Naive thymus-derived CD4-positive, alpha-beta T cell (primary cell): ENCODE measurements around the gene SLC39A6. TPM values are rescaled to one million over a fixed set of nuclear protein-coding genes. Genes with fewer than 3 reads are reported as not detected.

Source experiments
- ATAC-seq: fragments of 150-1000 bp; cut with Tn5 transposase; 2 replicates; pipeline ENCODE4 v1.10.0; 2021; ENCODE audit warnings: mild to moderate bottlenecking, moderate library complexity
- CTCF ChIA-PET: fragments of 350-600 bp; sonication (Branson Sonifier 250); formaldehyde crosslinking; loops from one replicate; lab custom pipeline; 2021; ENCODE audit warnings: antibody characterized with exemption; lab: Charles Lee
- POLR2A ChIA-PET: fragments of 350-600 bp; sonication (Branson Sonifier 250); formaldehyde crosslinking; loops from one replicate; lab custom pipeline; 2021; ENCODE audit warnings: antibody characterized with exemption, inconsistent platforms; lab: Charles Lee
- DNase-seq, 9 donors: peaks; one replicate each; pipeline versions ENCODE4 v3.0.0 to v3.0.0-alpha.2; 2020 to 2022; ENCODE audit warnings: mixed read lengths in 1 of 9
- H3K27ac ChIP-seq: one replicate; pipeline ENCODE4 v1.7.0; 2013; ENCODE audit warnings: mild to moderate bottlenecking, low read depth, low read length, moderate library complexity
- H3K27me3 ChIP-seq, 2 donors: one replicate each; pipeline ENCODE4 v1.7.0; 2013; ENCODE audit warnings: low read length in 2 of 2, mild to moderate bottlenecking in 2 of 2, moderate library complexity in 2 of 2; ENCODE audit not compliant: control insufficient read depth in 2 of 2, insufficient read depth in 2 of 2
- H3K36me3 ChIP-seq, 3 experiments: 1 replicate in 2 of 3; 2 replicates in 1 of 3; pipeline ENCODE4 v1.7.0; 2013; ENCODE audit warnings: low read length in 3 of 3, mild to moderate bottlenecking in 3 of 3, moderate library complexity in 1 of 3; ENCODE audit not compliant: insufficient read depth in 3 of 3, control insufficient read depth in 2 of 3
- H3K4me1 ChIP-seq, 2 donors: one replicate each; pipeline ENCODE4 v1.7.0; 2013; ENCODE audit warnings: low read length in 2 of 2, mild to moderate bottlenecking in 2 of 2, moderate library complexity in 1 of 2; ENCODE audit not compliant: control insufficient read depth in 2 of 2, insufficient read depth in 2 of 2
- H3K4me3 ChIP-seq: 2 replicates; pipeline ENCODE4 v1.7.0; 2013; ENCODE audit warnings: mild to moderate bottlenecking, low read length
- H3K9me3 ChIP-seq, 3 experiments: 1 replicate in 2 of 3; 2 replicates in 1 of 3; pipeline ENCODE4 v1.7.0; 2013; ENCODE audit warnings: low read length in 3 of 3; ENCODE audit not compliant: control insufficient read depth in 2 of 3
- H3K27ac Mint-ChIP-seq, 9 donors: one replicate each; pipeline ENCODE4 v1.8.0; 2020 to 2022; ENCODE audit warnings: mixed read lengths in 9 of 9, mild to moderate bottlenecking in 8 of 9, moderate library complexity in 5 of 9, inconsistent platforms in 2 of 9
- H3K27me3 Mint-ChIP-seq, 5 donors: one replicate each; pipeline ENCODE4 v1.8.0; 2021 to 2022; ENCODE audit warnings: mixed read lengths in 5 of 5, mild to moderate bottlenecking in 1 of 5
- H3K36me3 Mint-ChIP-seq, 5 donors: one replicate each; pipeline ENCODE4 v1.8.0; 2020 to 2022; ENCODE audit warnings: mixed read lengths in 5 of 5, mild to moderate bottlenecking in 3 of 5, inconsistent platforms in 1 of 5
- H3K4me1 Mint-ChIP-seq, 7 donors: one replicate each; pipeline ENCODE4 v1.8.0; 2020 to 2022; ENCODE audit warnings: mixed read lengths in 7 of 7, mild to moderate bottlenecking in 3 of 7, inconsistent platforms in 1 of 7
- H3K4me3 Mint-ChIP-seq, 10 donors: one replicate each; pipeline ENCODE4 v1.8.0; 2020 to 2022; ENCODE audit warnings: mild to moderate bottlenecking in 10 of 10, mixed read lengths in 10 of 10, moderate library complexity in 6 of 10, inconsistent platforms in 2 of 10
- H3K9me3 Mint-ChIP-seq, 11 donors: one replicate each; pipeline ENCODE4 v1.8.0; 2020 to 2022; ENCODE audit warnings: mixed read lengths in 11 of 11, mild to moderate bottlenecking in 4 of 11, inconsistent platforms in 1 of 11, moderate library complexity in 1 of 11
- intact Hi-C, 2 donors: fragments of 100-400 bp; cut with micrococcal nuclease; formaldehyde crosslinking; loops; one replicate each; pipeline ENCODE4 v1.15.1; 2023
- polyA plus RNA-seq, 2 donors: library from polyadenylated mRNA; unstranded; fragments of 300-500 nt; fragmentation: Illumina TruSeq; gene quantifications; one replicate each; pipeline ENCODE4 v1.2.3, GENCODE V29; 2021
- total RNA-seq, 6 experiments: library from RNA in 5 of 6; stranded (reverse) in 5 of 6; gene quantifications; 1 replicate in 5 of 6; 2 replicates in 1 of 6; pipeline ENCODE4 v1.2.3 and lab custom pipeline; 2021 to 2026

Gene SLC39A6
- total and polyA plus RNA-seq, 7 experiments from 2014 or later = 12.1 to 27.8 (median 17.5) TPM

DNA sequence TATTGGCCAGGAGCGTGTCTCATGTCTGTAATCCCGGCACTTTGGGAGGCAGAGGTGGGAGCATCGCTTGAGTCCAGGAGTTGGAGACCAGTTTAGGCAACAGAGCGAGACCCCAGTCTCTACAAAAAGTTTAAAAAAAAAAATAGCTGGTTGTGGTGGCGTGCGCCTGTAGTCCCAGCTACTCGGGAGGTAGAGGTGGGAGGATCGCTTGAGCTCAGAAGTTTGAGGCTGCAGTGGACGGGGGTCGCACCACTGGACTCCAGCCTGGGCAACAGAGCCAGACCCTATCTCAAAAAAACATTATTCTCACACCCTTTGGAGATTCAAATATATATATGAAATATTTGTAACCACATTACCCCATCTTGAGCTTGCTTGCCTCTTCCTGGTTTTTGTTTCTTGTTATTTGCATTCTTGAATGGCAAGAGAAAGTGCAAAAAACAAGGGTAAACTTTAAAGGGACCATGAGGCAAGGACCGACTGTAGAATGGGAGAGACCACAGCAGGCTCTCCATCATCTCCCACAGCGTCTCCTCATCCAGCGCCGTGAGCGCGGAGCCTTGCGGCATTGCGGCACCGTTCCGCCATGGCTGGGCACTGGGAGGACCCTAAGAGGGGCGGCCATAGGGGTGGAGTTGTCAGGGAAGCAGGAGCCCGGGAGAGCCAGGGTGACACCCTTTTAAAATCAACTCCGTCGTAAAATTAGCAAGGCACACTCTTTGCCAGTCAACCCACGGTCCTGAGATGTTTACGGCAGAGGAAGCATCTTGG, 1.9 kb upstream of the SLC39A6 start:
- peaks cover 0 to 17% (median 10%) of the 10 kb centered on the region in 5 donors for H3K36me3 Mint-ChIP-seq
- peak overlapping the region; percentile 96 for H3K27ac ChIP-seq
- ATAC-seq (no peak), DNase-seq (no peak)
- peaks cover 33 to 35% of the 10 kb centered on the region in 2 donors for H3K4me1 ChIP-seq
- ChIA-PET POLR2A (interaction anchor here (0.6 to 3.6 kb wide), 6 partner anchors 10 to 868 kb away, joined by 3 to 17 read pairs (median 9); partner anchors contain the start of genes KIAA1328, RMP24 and TPGS2), CTCF (interaction anchor here (0.7 kb wide), 1 partner anchor 1158 kb away, joined by 6 read pairs; no protein-coding TSS in a partner anchor)
- H3K4me3 ChIP-seq = peak overlapping the region; percentile 99
- H3K9me3 ChIP-seq = no peaks in the 10 kb centered on the region
- H3K9me3 Mint-ChIP-seq = peaks cover 0 to 4% (median 0%) of the 10 kb centered on the region in 11 donors
- H3K27me3 ChIP-seq = no peaks in the 10 kb centered on the region
- H3K27me3 Mint-ChIP-seq = no peaks in the 10 kb centered on the region
- peaks cover 30 to 85% (median 68%) of the 10 kb centered on the region in 7 donors for H3K4me1 Mint-ChIP-seq
- peak overlapping the region; percentile 87 to 98 (median 95) for H3K4me3 Mint-ChIP-seq
- H3K27ac Mint-ChIP-seq = peak overlapping the region in 8 of 9 donors; percentile 13 to 98 (median 97)
- intact Hi-C loops = no loop called here
- peaks cover 0 to 17% (median 0%) of the 10 kb centered on the region in 3 experiments for H3K36me3 ChIP-seq

DNA sequence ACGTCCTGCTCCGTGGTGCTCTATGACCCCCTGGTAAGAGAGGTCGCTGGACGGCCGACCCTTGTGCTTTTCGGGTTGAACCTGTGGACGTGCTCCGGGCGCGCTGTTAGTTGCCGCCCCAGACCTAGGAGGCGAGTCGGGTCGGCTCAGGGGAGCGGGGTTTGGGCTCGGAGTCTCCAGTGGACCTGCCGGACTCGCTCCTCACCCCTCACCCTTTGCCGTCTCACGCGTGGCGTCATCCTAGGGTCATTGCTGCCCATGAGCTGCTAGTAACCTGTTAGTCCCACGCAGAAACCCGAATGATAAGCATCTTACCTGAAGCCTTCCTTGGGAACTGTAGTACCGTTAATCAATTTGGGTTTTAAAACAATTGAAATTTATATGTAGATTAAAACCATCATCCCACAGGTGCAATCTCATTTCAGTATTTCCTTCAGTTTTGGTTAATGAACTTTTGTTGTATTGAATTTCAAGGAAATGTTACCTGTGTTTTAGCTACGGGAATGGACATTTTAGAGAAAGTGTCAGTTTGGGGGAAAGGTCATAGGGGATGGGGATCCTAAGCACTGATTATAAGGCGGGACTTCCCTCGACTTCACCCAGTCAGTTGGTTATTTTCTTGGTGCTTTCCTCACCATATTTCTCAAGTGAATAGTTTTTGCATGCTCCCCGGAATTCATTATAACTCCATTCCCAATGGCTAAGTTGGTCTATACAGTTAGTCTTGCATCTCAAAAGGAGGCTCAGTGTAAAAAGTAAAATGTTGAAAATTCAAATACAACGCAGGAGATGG, 1.1 kb upstream of the SLC39A6 start:
- Mint-ChIP-seq H3K9me3 (peaks cover 0 to 4% (median 0%) of the 10 kb centered on the region in 11 donors), H3K4me3 (peak overlapping the region; percentile 87 to 98 (median 95)), H3K27ac (peak overlapping the region; percentile 93 to 99 (median 98)), H3K36me3 (peaks cover 0 to 20% (median 6%) of the 10 kb centered on the region in 5 donors), H3K27me3 (no peaks in the 10 kb centered on the region), H3K4me1 (peaks cover 33 to 85% (median 66%) of the 10 kb centered on the region in 7 donors)
- intact Hi-C loops = no loop called here
- POLR2A ChIA-PET = interaction anchor here (0.6 to 3.6 kb wide), 16 partner anchors 9 to 1102 kb away, joined by 3 to 17 read pairs (median 4); partner anchors contain the start of genes KIAA1328, RMP24 and TPGS2
- H3K36me3 ChIP-seq = peaks cover 0 to 17% (median 0%) of the 10 kb centered on the region in 3 experiments
- ATAC-seq (peak; percentile 1), DNase-seq (peak in 1 of 9 donors; percentile 6)
- peaks cover 33 to 35% of the 10 kb centered on the region in 2 donors for H3K4me1 ChIP-seq
- H3K9me3 ChIP-seq = no peaks in the 10 kb centered on the region
- CTCF ChIA-PET = no interaction called here
- H3K4me3 ChIP-seq = peak overlapping the region; percentile 99
- H3K27ac ChIP-seq = peak overlapping the region; percentile 96
- no peaks in the 10 kb centered on the region for H3K27me3 ChIP-seq

DNA sequence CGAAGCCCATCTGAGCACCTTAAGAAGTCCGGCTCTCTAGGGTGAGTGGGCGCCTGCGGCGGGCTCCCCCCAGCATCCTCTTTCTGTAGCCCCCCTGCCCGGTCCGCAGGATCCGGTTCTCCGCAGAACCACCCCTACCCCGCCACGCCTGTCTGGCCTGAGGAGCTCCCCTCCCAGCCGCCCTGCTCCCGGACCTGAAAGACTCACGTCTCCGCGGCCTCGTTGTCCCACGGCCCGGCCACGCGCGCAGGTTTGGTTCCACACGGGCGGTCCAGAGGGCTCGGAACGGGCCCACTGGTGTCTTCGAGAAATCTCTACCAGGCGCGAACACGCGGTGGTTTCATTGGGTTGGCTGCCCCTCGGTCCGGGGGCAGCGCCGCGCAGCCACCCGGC, 237 bp downstream of the SLC39A6 start:
- no peak for DNase-seq
- Histone ChIP-seq H3K36me3 (peaks cover 0 to 15% (median 0%) of the 10 kb centered on the region in 3 experiments), H3K4me3 (peak overlapping the region; percentile 99), H3K27ac (peak overlapping the region; percentile 96), H3K9me3 (no peaks in the 10 kb centered on the region), H3K27me3 (no peaks in the 10 kb centered on the region), H3K4me1 (peaks cover 29 to 33% of the 10 kb centered on the region in 2 donors)
- intact Hi-C loops = loop anchor here (1.0 to 10.0 kb wide), 19 partner anchors 14 to 1152 kb away; partner anchors contain the start of genes GALNT1 (in 2 of the 2), INO80C (in 2 of the 2), KIAA1328 (in 2 of the 2) and RMP24 (in 2 of the 2)
- Mint-ChIP-seq H3K4me3 (peak overlapping the region; percentile 87 to 98 (median 95)), H3K9me3 (peaks cover 0 to 4% (median 0%) of the 10 kb centered on the region in 11 donors), H3K36me3 (peaks cover 0 to 22% (median 8%) of the 10 kb centered on the region in 5 donors), H3K27me3 (no peaks in the 10 kb centered on the region), H3K4me1 (peaks cover 39 to 76% (median 57%) of the 10 kb centered on the region in 7 donors), H3K27ac (peak overlapping the region; percentile 93 to 99 (median 98))
- POLR2A ChIA-PET = interaction anchor here (0.7 to 3.6 kb wide), 15 partner anchors 9 to 862 kb away, joined by 3 to 17 read pairs (median 6); partner anchors contain the start of genes INO80C, KIAA1328, RMP24 and TPGS2
- CTCF ChIA-PET = interaction anchor here (1.2 kb wide), 1 partner anchor 67 kb away, joined by 3 read pairs; no protein-coding TSS in a partner anchor
- no peak for ATAC-seq

DNA sequence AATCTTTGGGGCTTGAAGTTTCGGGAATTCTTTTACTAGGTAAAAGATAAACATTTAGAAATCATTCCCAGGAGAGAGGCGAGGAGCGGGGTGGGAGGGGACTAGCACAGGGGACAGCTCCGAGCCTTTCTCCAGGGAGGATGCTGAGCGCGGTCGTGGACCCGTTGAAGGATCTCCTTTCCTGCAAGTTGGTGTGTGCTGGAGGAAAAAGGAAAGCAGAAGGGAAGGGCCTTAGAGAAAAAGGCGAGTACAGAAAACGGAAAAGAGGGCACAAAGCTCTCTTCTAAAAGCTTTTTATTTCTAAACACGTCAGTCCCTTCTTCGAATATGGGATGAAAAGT, 640 bp downstream of the SLC39A6 start:
- Mint-ChIP-seq H3K4me3 (peak overlapping the region; percentile 87 to 98 (median 95)), H3K9me3 (peaks cover 0 to 4% (median 0%) of the 10 kb centered on the region in 11 donors), H3K4me1 (peaks cover 39 to 72% (median 55%) of the 10 kb centered on the region in 7 donors), H3K36me3 (peaks cover 2 to 24% (median 11%) of the 10 kb centered on the region in 5 donors), H3K27me3 (no peaks in the 10 kb centered on the region), H3K27ac (peak overlapping the region; percentile 83 to 98 (median 96))
- POLR2A ChIA-PET = interaction anchor here (0.7 to 3.6 kb wide), 14 partner anchors 9 to 861 kb away, joined by 3 to 17 read pairs (median 6); partner anchors contain the start of genes INO80C, KIAA1328, RMP24 and TPGS2
- no peaks in the 10 kb centered on the region for H3K27me3 ChIP-seq
- peak overlapping the region; percentile 96 for H3K27ac ChIP-seq
- H3K4me3 ChIP-seq = peak overlapping the region; percentile 99
- H3K9me3 ChIP-seq = no peaks in the 10 kb centered on the region
- peaks cover 28 to 33% of the 10 kb centered on the region in 2 donors for H3K4me1 ChIP-seq
- CTCF ChIA-PET = interaction anchor here (1.2 kb wide), 1 partner anchor 68 kb away, joined by 3 read pairs; no protein-coding TSS in a partner anchor
- peaks cover 0 to 14% (median 0%) of the 10 kb centered on the region in 3 experiments for H3K36me3 ChIP-seq
- peak in 3 of 9 donors; percentile 6 to 19 (median 8) for DNase-seq
- no peak for ATAC-seq
- intact Hi-C loops = loop anchor here (2.0 to 10.0 kb wide), 8 partner anchors 14 to 1152 kb away; partner anchors contain the start of genes GALNT1 (in 2 of the 2), ZNF24 (in 1 of the 2) and ZNF397 (in 1 of the 2)

DNA sequence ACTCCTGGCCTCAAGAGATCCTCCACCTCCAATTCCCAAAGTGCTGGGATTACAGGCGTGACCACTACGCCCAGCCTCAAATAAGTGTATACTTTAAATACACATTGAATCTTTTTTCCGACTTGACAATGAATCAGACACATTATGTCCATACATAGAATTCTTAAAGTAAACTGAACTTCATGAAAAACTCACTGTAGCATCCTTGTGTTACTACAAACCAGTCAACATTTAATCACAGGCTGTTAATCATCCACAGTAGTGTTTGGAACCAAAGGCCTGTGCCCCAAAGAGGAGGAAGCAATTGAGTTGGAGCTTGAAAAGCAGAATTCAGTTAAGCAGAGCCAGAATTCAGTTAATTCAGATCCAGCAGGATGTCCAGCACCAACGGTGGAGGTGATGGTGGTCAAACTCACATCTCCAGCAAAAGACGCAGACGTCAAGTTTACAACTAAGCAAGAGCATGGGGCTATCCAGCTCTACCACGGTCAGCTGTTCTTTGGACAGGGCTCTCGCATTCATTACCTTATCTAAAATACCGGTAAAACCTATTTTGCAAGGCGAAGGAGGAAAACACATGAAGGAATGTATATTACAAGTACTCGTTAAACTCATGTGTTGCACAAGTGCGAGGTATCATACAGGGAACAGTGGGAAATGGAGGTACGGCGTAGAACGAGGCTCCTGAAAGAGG, 1.2 kb downstream of the SLC39A6 start:
- Mint-ChIP-seq H3K9me3 (peaks cover 0 to 4% (median 0%) of the 10 kb centered on the region in 11 donors), H3K4me1 (peaks cover 39 to 66% (median 52%) of the 10 kb centered on the region in 7 donors), H3K36me3 (peaks cover 5 to 26% (median 13%) of the 10 kb centered on the region in 5 donors), H3K27me3 (no peaks in the 10 kb centered on the region), H3K4me3 (peak overlapping the region; percentile 87 to 98 (median 95)), H3K27ac (peak overlapping the region; percentile 83 to 98 (median 96))
- CTCF ChIA-PET = no interaction called here
- no peaks in the 10 kb centered on the region for H3K9me3 ChIP-seq
- H3K4me3 ChIP-seq = peak overlapping the region; percentile 99
- peaks cover 0 to 14% (median 0%) of the 10 kb centered on the region in 3 experiments for H3K36me3 ChIP-seq
- peaks cover 28 to 33% of the 10 kb centered on the region in 2 donors for H3K4me1 ChIP-seq
- POLR2A ChIA-PET = interaction anchor here (1.4 to 3.6 kb wide), 3 partner anchors 8 to 156 kb away, joined by 8 to 17 read pairs (median 9); partner anchors contain the start of gene RMP24
- peak overlapping the region; percentile 96 for H3K27ac ChIP-seq
- DNase-seq (peak in 1 of 9 donors; percentile 9), ATAC-seq (no peak)
- intact Hi-C loops = loop anchor here (2.0 to 10.0 kb wide), 8 partner anchors 15 to 1151 kb away; partner anchors contain the start of genes GALNT1 (in 2 of the 2), ZNF24 (in 1 of the 2) and ZNF397 (in 1 of the 2)
- H3K27me3 ChIP-seq = no peaks in the 10 kb centered on the region
